ENCODE data around the gene SPTA1. TPM values are rescaled to one million over a fixed set of nuclear protein-coding genes. Genes with fewer than 3 reads are reported as not detected.

SPTA1 gene
- total RNA-seq, 1 donor from 2014 or later = not detected

GRCh38 chr1:158674302-158674701 is 12.2 kb downstream of the SPTA1 start:
- no peaks in the 10 kb centered on the region for H3K9me3 Mint-ChIP-seq (ENCODE audit: unreplicated experiment)
- no peak overlapping the region for H3K4me3 Mint-ChIP-seq (ENCODE audit: unreplicated experiment)
- no peaks in the 10 kb centered on the region for H3K4me1 Mint-ChIP-seq (ENCODE audit: low read depth, unreplicated experiment)
- no peak overlapping the region for H3K27ac Mint-ChIP-seq (ENCODE audit: unreplicated experiment)
- H3K27me3 Mint-ChIP-seq (ENCODE audit: unreplicated experiment) = no peaks in the 10 kb centered on the region
- no peak for TF ChIP-seq CTCF (IDR thresholded peaks at IDR 0.05; ENCODE audit: partially characterized antibody, unreplicated experiment)
- DNase-seq = no peak
- H3K36me3 Mint-ChIP-seq (ENCODE audit: unreplicated experiment) = no peaks in the 10 kb centered on the region

- no peak overlapping the region for H3K27ac Mint-ChIP-seq (ENCODE audit: unreplicated experiment)
- TF ChIP-seq CTCF (IDR thresholded peaks at IDR 0.05; ENCODE audit: partially characterized antibody, unreplicated experiment) = no peak
- peaks cover 2% of the 10 kb centered on the region for H3K27me3 Mint-ChIP-seq (ENCODE audit: unreplicated experiment)
- no peaks in the 10 kb centered on the region for H3K4me1 Mint-ChIP-seq (ENCODE audit: low read depth, unreplicated experiment)
- H3K36me3 Mint-ChIP-seq (ENCODE audit: unreplicated experiment) = no peaks in the 10 kb centered on the region
- no peak for DNase-seq
- H3K4me3 Mint-ChIP-seq (ENCODE audit: unreplicated experiment) = no peak overlapping the region
- H3K9me3 Mint-ChIP-seq (ENCODE audit: unreplicated experiment) = no peaks in the 10 kb centered on the region
These were observed 20.5 kb downstream of the SPTA1 start for GRCh38 chr1:158666037-158666436.

- H3K4me3 Mint-ChIP-seq (ENCODE audit: unreplicated experiment) = no peak overlapping the region
- no peak for TF ChIP-seq CTCF (IDR thresholded peaks at IDR 0.05; ENCODE audit: partially characterized antibody, unreplicated experiment)
- no peaks in the 10 kb centered on the region for H3K36me3 Mint-ChIP-seq (ENCODE audit: unreplicated experiment)
- no peaks in the 10 kb centered on the region for H3K4me1 Mint-ChIP-seq (ENCODE audit: low read depth, unreplicated experiment)
- peaks cover 2% of the 10 kb centered on the region for H3K27me3 Mint-ChIP-seq (ENCODE audit: unreplicated experiment)
- DNase-seq = no peak
- no peaks in the 10 kb centered on the region for H3K9me3 Mint-ChIP-seq (ENCODE audit: unreplicated experiment)
- H3K27ac Mint-ChIP-seq (ENCODE audit: unreplicated experiment) = no peak overlapping the region
These were observed 31.9 kb downstream of the SPTA1 start for GRCh38 chr1:158654571-158654970.

- Mint-ChIP-seq H3K36me3 (ENCODE audit: unreplicated experiment) (no peaks in the 10 kb centered on the region), H3K4me1 (ENCODE audit: low read depth, unreplicated experiment) (no peaks in the 10 kb centered on the region), H3K9me3 (ENCODE audit: unreplicated experiment) (no peaks in the 10 kb centered on the region), H3K27me3 (ENCODE audit: unreplicated experiment) (peaks cover 2% of the 10 kb centered on the region), H3K4me3 (ENCODE audit: unreplicated experiment) (no peak overlapping the region), H3K27ac (ENCODE audit: unreplicated experiment) (no peak overlapping the region)
- no peak for DNase-seq
- no peak for TF ChIP-seq CTCF (IDR thresholded peaks at IDR 0.05; ENCODE audit: partially characterized antibody, unreplicated experiment)
These were observed 32.4 kb downstream of the SPTA1 start for GRCh38 chr1:158654086-158654485.

GRCh38 chr1:158652721-158653334 is 33.7 kb downstream of the SPTA1 start:
- no peak for TF ChIP-seq CTCF (IDR thresholded peaks at IDR 0.05; ENCODE audit: partially characterized antibody, unreplicated experiment)
- DNase-seq = no peak
- H3K36me3 Mint-ChIP-seq (ENCODE audit: unreplicated experiment) = no peaks in the 10 kb centered on the region
- H3K4me1 Mint-ChIP-seq (ENCODE audit: low read depth, unreplicated experiment) = no peaks in the 10 kb centered on the region
- no peak overlapping the region for H3K4me3 Mint-ChIP-seq (ENCODE audit: unreplicated experiment)
- H3K27me3 Mint-ChIP-seq (ENCODE audit: unreplicated experiment) = peaks cover 2% of the 10 kb centered on the region
- H3K9me3 Mint-ChIP-seq (ENCODE audit: unreplicated experiment) = no peaks in the 10 kb centered on the region
- no peak overlapping the region for H3K27ac Mint-ChIP-seq (ENCODE audit: unreplicated experiment)

Data from glutamatergic neuron (in vitro differentiated cells).